Measurements from ENCODE around the gene TTLL4. TPM values are rescaled to one million over a fixed set of nuclear protein-coding genes. Genes with fewer than 3 reads are reported as not detected.

TTLL4 gene, protein sequence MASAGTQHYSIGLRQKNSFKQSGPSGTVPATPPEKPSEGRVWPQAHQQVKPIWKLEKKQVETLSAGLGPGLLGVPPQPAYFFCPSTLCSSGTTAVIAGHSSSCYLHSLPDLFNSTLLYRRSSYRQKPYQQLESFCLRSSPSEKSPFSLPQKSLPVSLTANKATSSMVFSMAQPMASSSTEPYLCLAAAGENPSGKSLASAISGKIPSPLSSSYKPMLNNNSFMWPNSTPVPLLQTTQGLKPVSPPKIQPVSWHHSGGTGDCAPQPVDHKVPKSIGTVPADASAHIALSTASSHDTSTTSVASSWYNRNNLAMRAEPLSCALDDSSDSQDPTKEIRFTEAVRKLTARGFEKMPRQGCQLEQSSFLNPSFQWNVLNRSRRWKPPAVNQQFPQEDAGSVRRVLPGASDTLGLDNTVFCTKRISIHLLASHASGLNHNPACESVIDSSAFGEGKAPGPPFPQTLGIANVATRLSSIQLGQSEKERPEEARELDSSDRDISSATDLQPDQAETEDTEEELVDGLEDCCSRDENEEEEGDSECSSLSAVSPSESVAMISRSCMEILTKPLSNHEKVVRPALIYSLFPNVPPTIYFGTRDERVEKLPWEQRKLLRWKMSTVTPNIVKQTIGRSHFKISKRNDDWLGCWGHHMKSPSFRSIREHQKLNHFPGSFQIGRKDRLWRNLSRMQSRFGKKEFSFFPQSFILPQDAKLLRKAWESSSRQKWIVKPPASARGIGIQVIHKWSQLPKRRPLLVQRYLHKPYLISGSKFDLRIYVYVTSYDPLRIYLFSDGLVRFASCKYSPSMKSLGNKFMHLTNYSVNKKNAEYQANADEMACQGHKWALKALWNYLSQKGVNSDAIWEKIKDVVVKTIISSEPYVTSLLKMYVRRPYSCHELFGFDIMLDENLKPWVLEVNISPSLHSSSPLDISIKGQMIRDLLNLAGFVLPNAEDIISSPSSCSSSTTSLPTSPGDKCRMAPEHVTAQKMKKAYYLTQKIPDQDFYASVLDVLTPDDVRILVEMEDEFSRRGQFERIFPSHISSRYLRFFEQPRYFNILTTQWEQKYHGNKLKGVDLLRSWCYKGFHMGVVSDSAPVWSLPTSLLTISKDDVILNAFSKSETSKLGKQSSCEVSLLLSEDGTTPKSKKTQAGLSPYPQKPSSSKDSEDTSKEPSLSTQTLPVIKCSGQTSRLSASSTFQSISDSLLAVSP
- total RNA-seq, result 9.7 TPM
- polyA plus RNA-seq (ENCODE audit: insufficient read depth in 1 of 8, insufficient read length in 8 of 8, low replicate concordance in 1 of 8), result 10 to 100 TPM; 19.5 to 25.5 (median 21.1) TPM
- long read RNA-seq, donor 1, partial matches to known transcripts, result 0 of 1 reads
- long read RNA-seq, donor 1, other reads (novel, unspliced or antisense), result 0 of 1 reads
- long read RNA-seq, donor 2, partial matches to known transcripts, result 0 of 1 reads
- long read RNA-seq, donor 2, other reads (novel, unspliced or antisense), result 0 of 1 reads
- long read RNA-seq, donor 3, partial matches to known transcripts, result 13 of 17 reads
- long read RNA-seq, donor 3, other reads (novel, unspliced or antisense), result 0 of 17 reads
- long read RNA-seq, donor 4, result 0 reads
- long read RNA-seq, donor 5, full-length matches to known transcripts, result 4 of 20 reads
- long read RNA-seq, donor 5, partial matches to known transcripts, result 16 of 20 reads
- long read RNA-seq, donor 5, other reads (novel, unspliced or antisense), result 0 of 20 reads
- long read RNA-seq, donor 6, full-length matches to known transcripts, result 4 of 12 reads
- long read RNA-seq, donor 6, partial matches to known transcripts, result 8 of 12 reads
- long read RNA-seq, donor 6, other reads (novel, unspliced or antisense), result 0 of 12 reads
- long read RNA-seq, donor 7, full-length matches to known transcripts, result 2 of 8 reads
- long read RNA-seq, donor 7, partial matches to known transcripts, result 6 of 8 reads
- long read RNA-seq, donor 7, other reads (novel, unspliced or antisense), result 0 of 8 reads
- long read RNA-seq, donor 8, partial matches to known transcripts, result 0 of 2 reads
- long read RNA-seq, donor 8, other reads (novel, unspliced or antisense), result 0 of 2 reads
- long read RNA-seq, donor 9, partial matches to known transcripts, result 0 of 2 reads
- long read RNA-seq, donor 9, other reads (novel, unspliced or antisense), result 0 of 2 reads
- long read RNA-seq, donor 10, full-length matches to known transcripts, result 3 of 9 reads
- long read RNA-seq, donor 10, partial matches to known transcripts, result 6 of 9 reads
- long read RNA-seq, donor 10, other reads (novel, unspliced or antisense), result 0 of 9 reads
- long read RNA-seq, donor 11, full-length matches to known transcripts, result 2 of 7 reads
- long read RNA-seq, donor 11, partial matches to known transcripts, result 5 of 7 reads
- long read RNA-seq, donor 11, other reads (novel, unspliced or antisense), result 0 of 7 reads

DNA sequence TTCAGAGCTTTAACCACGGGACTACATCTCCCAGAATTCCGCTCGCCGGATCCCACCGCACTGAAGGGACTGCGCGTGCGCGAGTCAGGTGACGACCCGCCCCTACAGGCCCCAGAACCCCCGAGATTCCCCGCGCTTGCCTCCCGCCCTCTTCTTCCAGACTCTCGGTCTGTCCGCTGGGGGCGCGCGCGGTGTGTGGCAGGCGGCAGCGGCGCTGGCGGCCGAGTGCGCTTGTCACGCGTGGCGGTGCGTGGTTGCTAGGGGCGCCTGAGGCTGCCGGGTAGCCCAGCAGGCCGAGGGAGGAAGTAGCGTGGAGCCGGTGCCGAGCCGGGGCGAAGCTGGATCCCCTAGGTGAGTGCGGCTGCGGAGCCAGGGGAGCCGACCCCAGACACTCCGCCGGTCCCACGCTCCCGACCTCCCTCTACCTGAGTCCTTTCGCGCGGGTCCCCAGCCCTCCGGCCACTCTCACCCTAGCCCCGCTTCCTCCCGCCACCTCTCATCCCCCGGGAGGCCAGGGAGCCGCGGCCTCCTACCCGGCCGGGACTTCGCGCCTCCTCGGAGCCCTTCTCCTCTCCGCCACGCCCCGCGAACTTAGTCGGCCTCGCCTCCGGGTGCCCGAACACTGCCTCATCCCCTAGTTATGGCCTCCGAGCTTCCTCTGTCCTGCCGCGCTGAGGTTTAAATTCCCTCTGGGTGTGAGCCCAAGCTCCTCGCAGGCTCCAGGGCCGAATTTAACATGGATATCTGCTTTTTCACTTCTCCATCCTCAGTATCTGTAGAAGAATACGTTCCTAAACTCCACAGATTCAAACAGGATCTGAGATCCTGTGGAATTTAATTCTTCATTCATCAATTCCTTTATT, at the start of gene TTLL4:
Gene TTLL4, plus strand, starts transcription at position 149 of the 863 bp plus-strand sequence. CDS start 26,842 bp downstream, outside the sequence.
- Histone ChIP-seq H3K4me3 (ENCODE audit: low read length) (peak within 1 kb of the TSS; percentile 100), H3K36me3 (ENCODE audit: control insufficient read depth, insufficient read depth, low read length) (peaks cover 2% of the 10 kb centered on the region), H3K9me3 (replicated peaks; ENCODE audit: control insufficient read depth, low read depth, low read length) (no peaks in the 10 kb centered on the region), H3K27ac (ENCODE audit: low read length) (peak within 1 kb of the TSS; percentile 94), H3K27me3 (ENCODE audit: control insufficient read depth, insufficient read depth, low read length) (peaks cover 2% of the 10 kb centered on the region), H3K4me1 (ENCODE audit: control insufficient read depth, insufficient read depth, low read length) (peaks cover 10% of the 10 kb centered on the region)
- WGBS (ENCODE audit: insufficient coverage), result under 1% methylated on average over 71 of the region's 74 CpGs
- peak; percentile 99 for DNase-seq

DNA sequence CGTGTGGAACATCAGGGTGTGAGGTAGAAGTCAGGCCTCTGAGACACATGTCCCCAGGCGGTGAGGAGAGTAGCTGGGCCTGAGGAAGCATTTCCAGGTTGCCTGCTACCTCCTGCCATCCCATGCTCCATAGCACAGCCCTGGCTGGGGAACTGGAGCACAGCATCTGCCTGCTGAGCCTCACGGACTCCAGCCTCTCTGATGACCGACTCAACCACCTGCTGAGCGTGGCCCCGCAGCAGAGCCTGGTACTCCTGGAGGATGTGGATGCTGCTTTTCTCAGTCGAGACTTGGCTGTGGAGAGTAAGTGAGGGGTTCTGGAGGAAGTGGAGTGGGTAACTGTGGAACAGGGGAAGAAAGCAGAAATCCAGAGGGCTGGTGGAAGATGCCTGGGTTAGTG, 48.3 kb upstream of the TTLL4 start:
- 90% methylated on average over 5 of the region's 7 CpGs for WGBS (ENCODE audit: insufficient coverage)
- H3K4me3 ChIP-seq (ENCODE audit: low read length), result no peak overlapping the region
- peaks cover 60% of the 10 kb centered on the region for H3K36me3 ChIP-seq (ENCODE audit: control insufficient read depth, insufficient read depth, low read length)
- H3K9me3 ChIP-seq (replicated peaks; ENCODE audit: control insufficient read depth, low read depth, low read length), result no peaks in the 10 kb centered on the region
- no peak for DNase-seq
- no peaks in the 10 kb centered on the region for H3K27me3 ChIP-seq (ENCODE audit: control insufficient read depth, insufficient read depth, low read length)
- H3K27ac ChIP-seq (ENCODE audit: low read length), result no peak overlapping the region
- H3K4me1 ChIP-seq (ENCODE audit: control insufficient read depth, insufficient read depth, low read length), result peaks cover 15% of the 10 kb centered on the region

DNA sequence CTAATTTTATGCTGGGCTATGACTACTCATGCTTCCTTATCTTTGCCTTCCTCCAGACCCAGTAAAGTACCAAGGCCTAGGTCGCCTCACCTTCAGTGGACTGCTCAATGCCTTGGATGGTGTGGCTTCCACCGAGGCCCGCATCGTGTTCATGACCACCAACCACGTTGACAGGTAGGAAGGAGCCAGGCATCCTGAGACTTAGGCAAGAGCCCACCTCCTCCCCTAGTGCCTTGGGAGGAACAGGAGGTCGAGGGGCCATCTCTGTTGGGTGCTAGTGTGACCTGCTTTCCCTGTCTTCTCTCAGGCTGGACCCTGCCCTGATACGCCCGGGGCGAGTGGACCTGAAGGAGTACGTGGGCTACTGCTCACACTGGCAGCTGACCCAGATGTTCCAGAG, 47.8 kb upstream of the TTLL4 start:
- 94% methylated on average over 5 of the region's 10 CpGs for WGBS (ENCODE audit: insufficient coverage)
- no peaks in the 10 kb centered on the region for H3K9me3 ChIP-seq (replicated peaks; ENCODE audit: control insufficient read depth, low read depth, low read length)
- DNase-seq, result no peak
- no peaks in the 10 kb centered on the region for H3K27me3 ChIP-seq (ENCODE audit: control insufficient read depth, insufficient read depth, low read length)
- no peak overlapping the region for H3K4me3 ChIP-seq (ENCODE audit: low read length)
- H3K27ac ChIP-seq (ENCODE audit: low read length), result no peak overlapping the region
- peaks cover 15% of the 10 kb centered on the region for H3K4me1 ChIP-seq (ENCODE audit: control insufficient read depth, insufficient read depth, low read length)
- H3K36me3 ChIP-seq (ENCODE audit: control insufficient read depth, insufficient read depth, low read length), result peaks cover 60% of the 10 kb centered on the region

DNA sequence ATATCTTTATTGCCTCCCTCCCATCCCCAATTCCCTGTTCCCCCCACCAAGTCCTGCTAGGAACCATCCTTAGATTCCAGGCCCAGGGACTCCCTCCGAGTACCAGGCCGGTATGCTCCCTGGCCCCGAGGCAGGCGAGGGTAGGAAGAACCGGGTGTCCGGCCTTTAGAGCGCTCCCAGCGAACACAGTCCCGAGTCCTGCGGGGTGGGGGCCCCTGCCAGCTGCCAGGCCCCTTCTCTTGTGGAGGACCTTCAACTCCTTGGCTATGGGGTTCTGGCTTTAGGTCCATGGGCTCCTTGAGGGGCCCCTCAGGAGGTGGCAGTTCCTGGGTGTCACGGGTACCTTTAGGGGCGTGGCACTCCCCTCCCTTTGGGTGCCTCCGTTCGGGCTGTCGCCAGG, 46.7 kb upstream of the TTLL4 start:
- no peaks in the 10 kb centered on the region for H3K9me3 ChIP-seq (replicated peaks; ENCODE audit: control insufficient read depth, low read depth, low read length)
- H3K27me3 ChIP-seq (ENCODE audit: control insufficient read depth, insufficient read depth, low read length), result no peaks in the 10 kb centered on the region
- WGBS (ENCODE audit: insufficient coverage), result 95% methylated on average over 14 of the region's 15 CpGs
- no peak overlapping the region for H3K4me3 ChIP-seq (ENCODE audit: low read length)
- no peak for DNase-seq
- peaks cover 8% of the 10 kb centered on the region for H3K4me1 ChIP-seq (ENCODE audit: control insufficient read depth, insufficient read depth, low read length)
- peaks cover 69% of the 10 kb centered on the region for H3K36me3 ChIP-seq (ENCODE audit: control insufficient read depth, insufficient read depth, low read length)
- H3K27ac ChIP-seq (ENCODE audit: low read length), result no peak overlapping the region

DNA sequence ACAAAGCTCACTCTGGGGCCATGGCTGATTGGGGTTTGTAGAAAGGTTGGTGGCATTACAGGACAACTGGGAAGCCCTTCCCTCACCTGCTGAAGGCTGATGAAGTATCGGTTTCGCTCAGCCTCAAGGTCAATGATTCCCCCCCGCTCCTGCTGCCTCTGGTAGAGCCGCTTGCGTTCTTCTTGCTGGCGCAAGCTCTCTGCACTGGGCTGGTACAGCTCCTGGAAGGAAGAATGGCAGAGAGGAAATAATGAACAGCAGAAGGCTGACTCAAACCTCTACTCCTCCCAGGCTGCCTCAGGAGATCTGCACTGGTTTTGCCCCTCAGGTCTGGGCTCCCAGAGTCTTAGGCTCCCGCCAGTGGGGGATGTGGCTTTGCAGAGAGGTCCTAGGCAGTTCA, 46.0 kb upstream of the TTLL4 start:
- no peak for DNase-seq

DNA sequence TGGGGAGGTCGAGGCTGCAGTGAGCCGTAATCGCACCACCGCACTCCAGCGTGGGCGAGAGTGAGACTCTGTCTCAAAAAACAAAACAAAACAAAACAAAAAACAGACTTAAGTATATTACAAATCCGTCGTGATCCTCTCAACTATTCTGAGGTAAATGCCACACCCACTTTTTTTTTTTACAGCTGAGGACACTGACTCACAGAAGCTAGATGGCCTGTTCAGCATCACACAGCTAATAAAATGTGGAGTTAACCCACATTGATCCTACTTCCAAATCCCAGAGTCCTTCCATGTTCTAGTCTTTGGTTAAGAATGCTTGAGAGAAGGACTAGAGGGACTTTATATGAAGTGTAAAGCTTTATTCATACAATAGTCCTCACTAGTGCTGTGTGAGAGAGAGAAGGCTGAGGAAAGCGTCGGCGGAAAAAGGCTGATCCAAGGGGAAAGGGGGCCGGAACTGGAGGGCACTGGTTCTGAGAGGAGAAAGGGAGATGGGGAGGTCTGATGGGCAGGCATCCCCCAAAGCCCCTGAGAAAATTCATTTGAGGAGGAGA, 39.5 kb upstream of the TTLL4 start:
- no peaks in the 10 kb centered on the region for H3K9me3 ChIP-seq (replicated peaks; ENCODE audit: control insufficient read depth, low read depth, low read length)
- peak overlapping the region; percentile 65 for H3K27ac ChIP-seq (ENCODE audit: low read length)
- no peaks in the 10 kb centered on the region for H3K27me3 ChIP-seq (ENCODE audit: control insufficient read depth, insufficient read depth, low read length)
- peak overlapping the region; percentile 81 for H3K4me3 ChIP-seq (ENCODE audit: low read length)
- peaks cover 11% of the 10 kb centered on the region for H3K4me1 ChIP-seq (ENCODE audit: control insufficient read depth, insufficient read depth, low read length)
- WGBS (ENCODE audit: insufficient coverage), result 20% methylated on average over 5 of the region's 12 CpGs
- no peak for DNase-seq
- peaks cover 32% of the 10 kb centered on the region for H3K36me3 ChIP-seq (ENCODE audit: control insufficient read depth, insufficient read depth, low read length)

More for the DNA sequence above, 46.0 kb upstream of the TTLL4 start:
- H3K27ac ChIP-seq (ENCODE audit: low read length), result no peak overlapping the region
- H3K36me3 ChIP-seq (ENCODE audit: control insufficient read depth, insufficient read depth, low read length), result peaks cover 72% of the 10 kb centered on the region
- WGBS (ENCODE audit: insufficient coverage), result 89% methylated on average over 3 of the region's 7 CpGs
- H3K4me1 ChIP-seq (ENCODE audit: control insufficient read depth, insufficient read depth, low read length), result peaks cover 8% of the 10 kb centered on the region
- no peaks in the 10 kb centered on the region for H3K9me3 ChIP-seq (replicated peaks; ENCODE audit: control insufficient read depth, low read depth, low read length)
- H3K4me3 ChIP-seq (ENCODE audit: low read length), result no peak overlapping the region
- no peaks in the 10 kb centered on the region for H3K27me3 ChIP-seq (ENCODE audit: control insufficient read depth, insufficient read depth, low read length)

DNA sequence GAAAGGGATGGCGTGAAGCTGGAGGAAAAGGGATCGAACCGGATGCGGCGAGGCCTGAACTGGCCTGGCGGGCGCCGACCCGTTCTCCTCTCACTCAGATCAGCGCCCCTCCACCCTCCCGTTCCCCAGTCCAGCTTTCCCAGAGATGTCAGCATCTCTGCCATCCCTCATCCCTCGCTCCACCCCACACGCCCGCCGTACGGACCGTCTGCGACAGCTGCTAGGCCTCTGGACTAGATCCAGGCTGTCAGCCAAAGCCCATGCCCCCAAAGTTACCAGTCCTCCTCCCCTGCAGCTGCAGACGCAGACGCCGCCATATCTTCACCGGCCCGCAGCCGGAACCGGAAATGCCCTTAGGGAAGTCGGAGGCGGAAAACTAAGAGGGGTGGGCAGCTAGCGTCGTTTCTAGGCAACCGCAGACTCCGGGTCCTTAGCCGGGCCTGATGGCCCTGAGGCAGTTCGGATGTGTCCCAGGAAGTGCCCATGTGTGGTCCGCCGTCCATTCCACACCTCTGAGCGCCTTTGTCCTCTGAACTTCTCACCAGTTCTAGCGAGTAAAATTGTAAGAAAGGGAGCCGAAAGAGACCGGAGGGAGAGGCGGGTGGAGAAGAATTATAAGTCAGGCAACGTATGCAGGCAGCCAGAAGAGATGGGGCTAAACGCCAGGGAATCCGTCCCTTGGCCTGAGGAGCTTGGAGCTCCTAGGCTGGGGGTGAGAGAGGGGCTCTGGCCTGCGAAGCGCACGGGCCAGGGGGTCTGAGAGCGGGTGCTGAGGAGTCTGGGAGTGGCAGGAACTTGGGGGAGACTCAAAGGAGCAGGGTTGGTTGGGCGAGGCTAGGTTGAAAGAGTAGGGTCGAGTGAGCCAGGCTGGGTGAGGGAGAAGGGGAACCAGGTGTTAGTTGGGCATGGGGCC, 38.7 kb upstream of the TTLL4 start, which contains the start of the genes RNF25 and STK36:
Gene RNF25, minus strand, starts transcription at position 349 of the 913 bp plus-strand sequence. Its CDS starts 32 bp downstream, at position 317.
Gene STK36, plus strand, starts transcription at position 433 of the 913 bp plus-strand sequence. CDS start 744 bp downstream, outside the sequence.
- Histone ChIP-seq H3K4me1 (ENCODE audit: control insufficient read depth, insufficient read depth, low read length) (peaks cover 11% of the 10 kb centered on the region), H3K36me3 (ENCODE audit: control insufficient read depth, insufficient read depth, low read length) (peaks cover 28% of the 10 kb centered on the region), H3K27ac (ENCODE audit: low read length) (peak within 1 kb of the TSS; percentile 73), H3K27me3 (ENCODE audit: control insufficient read depth, insufficient read depth, low read length) (no peaks in the 10 kb centered on the region), H3K9me3 (replicated peaks; ENCODE audit: control insufficient read depth, low read depth, low read length) (no peaks in the 10 kb centered on the region), H3K4me3 (ENCODE audit: low read length) (peak within 1 kb of the TSS; percentile 81)
- peak; percentile 96 for DNase-seq
- under 1% methylated on average over 28 of the region's 49 CpGs for WGBS (ENCODE audit: insufficient coverage)

Measured in muscle of leg (tissue), 16 donors.